Measurements from ENCODE around the gene RFT1. TPM values are rescaled to one million over a fixed set of nuclear protein-coding genes. Genes with fewer than 3 reads are reported as not detected.
A peak's percentile ranks its signal among the peaks of the same experiment; 100 is the strongest.

Gene RFT1
- total and polyA plus RNA-seq, 2 of the 13 experiments (the other 11 are each of a cell fraction or from before 2014, with no cell fraction given), result 23.2 to 37.0 TPM

- TF ChIP-seq ZFP36L2 (CRISPR knock-in tag; IDR thresholded peaks at IDR 0.05) (no peak), GFI1 (CRISPR knock-in tag; IDR thresholded peaks at IDR 0.05; ENCODE audit: borderline replicate concordance) (peak; percentile 70; the same call in 1 of the 2 replicates), ZNF800 (CRISPR knock-in tag; IDR thresholded peaks at IDR 0.05) (no peak), ISX (CRISPR knock-in tag; conservative IDR thresholded peaks at IDR 0.05) (no peak), ZBTB33 (CRISPR knock-in tag; IDR thresholded peaks at IDR 0.05) (no peak), SOX6 (IDR thresholded peaks at IDR 0.05) (no peak), SOX6 (CRISPR knock-in tag; IDR thresholded peaks at IDR 0.05) (peak; percentile 68), REPIN1 (CRISPR knock-in tag; IDR thresholded peaks at IDR 0.05; ENCODE audit: borderline replicate concordance, low read depth) (no peak), THAP11 (CRISPR knock-in tag; IDR thresholded peaks at IDR 0.05) (peak; percentile 51), PRDM15 (CRISPR knock-in tag; IDR thresholded peaks at IDR 0.05) (no peak), KDM6A (CRISPR knock-in tag; IDR thresholded peaks at IDR 0.05; ENCODE audit: low read depth) (no peak), ZNF580 (CRISPR knock-in tag; IDR thresholded peaks at IDR 0.05; ENCODE audit: borderline replicate concordance, low read depth) (no peak), SMC3 (IDR thresholded peaks at IDR 0.05; ENCODE audit: low read length) (peak; percentile 37; the same call in 1 of the 2 replicates), ZFP62 (CRISPR knock-in tag; IDR thresholded peaks at IDR 0.05) (no peak), ELK4 (CRISPR knock-in tag; IDR thresholded peaks at IDR 0.05; ENCODE audit: borderline replicate concordance) (no peak), RFX1 (IDR thresholded peaks at IDR 0.05) (no peak), SIX1 (CRISPR knock-in tag; IDR thresholded peaks at IDR 0.05; ENCODE audit: borderline replicate concordance) (no peak), TGIF2 (CRISPR knock-in tag; IDR thresholded peaks at IDR 0.05) (no peak), ZNF512 (CRISPR knock-in tag; IDR thresholded peaks at IDR 0.05) (no peak)
These were observed 57.3 kb downstream of the RFT1 start (continued) for GRCh38 chr3:53072653-53073552.
